Smooth muscle cell (in vitro differentiated cells): Measurements from ENCODE around the gene PTP4A2. TPM values are rescaled to one million over a fixed set of nuclear protein-coding genes. Genes with fewer than 3 reads are reported as not detected.

Source experiments
- DNase-seq: peaks from one replicate; lab custom pipeline; 2025; ENCODE audit not compliant: unreplicated experiment; lab: John Stamatoyannopoulos, UW
- H2AFZ ChIP-seq: fragments of 200-600 bp; sonication (generic); 2 replicates; pipeline ENCODE4 v1.6.0; 2016; ENCODE audit warnings: antibody characterized with exemption, low read depth, mild to moderate bottlenecking
- H3F3A ChIP-seq: fragments of 200-600 bp; sonication (generic); 2 replicates; pipeline ENCODE4 v1.6.0; 2017; ENCODE audit warnings: antibody characterized with exemption, low read depth
- H3K27ac ChIP-seq: fragments of 200-600 bp; sonication (generic); 2 replicates; pipeline ENCODE4 v1.5.1; 2016; ENCODE audit warnings: low read depth, mild to moderate bottlenecking
- H3K27me3 ChIP-seq: fragments of 200-600 bp; sonication (generic); 2 replicates; pipeline ENCODE4 v1.6.1; 2016; ENCODE audit warnings: low read depth, mild to moderate bottlenecking
- H3K36me3 ChIP-seq: fragments of 200-600 bp; sonication (generic); 2 replicates; pipeline ENCODE4 v1.5.1; 2016; ENCODE audit warnings: low read depth
- H3K4me1 ChIP-seq: fragments of 200-600 bp; sonication (generic); 2 replicates; pipeline ENCODE4 v1.5.1; 2016; ENCODE audit warnings: low read depth
- H3K4me2 ChIP-seq: fragments of 200-600 bp; sonication (generic); 2 replicates; pipeline ENCODE4 v1.6.0; 2016; ENCODE audit warnings: mild to moderate bottlenecking
- H3K4me3 ChIP-seq: fragments of 200-600 bp; sonication (generic); 2 replicates; pipeline ENCODE4 v1.5.1; 2016; ENCODE audit warnings: mild to moderate bottlenecking
- H3K79me2 ChIP-seq: fragments of 200-600 bp; sonication (generic); 2 replicates; pipeline ENCODE4 v1.6.0; 2016; ENCODE audit warnings: low read depth, mild to moderate bottlenecking
- H3K9ac ChIP-seq: fragments of 200-600 bp; sonication (generic); 2 replicates; pipeline ENCODE4 v1.6.0; 2016; ENCODE audit warnings: low read depth
- H3K9me3 ChIP-seq: fragments of 200-600 bp; sonication (generic); replicated peaks from 2 replicates; pipeline ENCODE4 v1.5.1; 2016; ENCODE audit warnings: low read depth
- H4K20me1 ChIP-seq: fragments of 200-600 bp; sonication (generic); 2 replicates; pipeline ENCODE4 v1.6.0; 2016; ENCODE audit warnings: low read depth
- WGBS: methylation state at CpG from one replicate; pipeline ENCODE4 v1.1.7; 2016; ENCODE audit warnings: low lambda C conversion rate; 5-methylcytosine and 5-hydroxymethylcytosine counted together
- polyA plus RNA-seq: library from polyadenylated mRNA; unstranded; fragments of >200 nt; fragmentation: Nextera tagmentation; extraction: Ambion mirVana; gene quantifications from 2 replicates; pipeline ENCODE4 v1.2.1, GENCODE V29; 2016
- total RNA-seq: library from RNA; depleted of rRNA; stranded (reverse); fragments of >200 nt; gene quantifications from 2 replicates; pipeline ENCODE4 v1.2.3, GENCODE V29; 2014
- TF ChIP-seq, protein P1 (sequence below): fragments of 200-600 bp; sonication (generic); IDR thresholded peaks from 2 replicates; pipeline ENCODE4 v1.5.1; 2017; ENCODE audit warnings: borderline replicate concordance, mild to moderate bottlenecking, antibody characterized with exemption; ENCODE audit not compliant: insufficient read depth, poor library complexity, severe bottlenecking

PTP4A2 gene
- total and polyA plus RNA-seq, 2 experiments from 2014 or later, result 334 to 460 TPM

DNA sequence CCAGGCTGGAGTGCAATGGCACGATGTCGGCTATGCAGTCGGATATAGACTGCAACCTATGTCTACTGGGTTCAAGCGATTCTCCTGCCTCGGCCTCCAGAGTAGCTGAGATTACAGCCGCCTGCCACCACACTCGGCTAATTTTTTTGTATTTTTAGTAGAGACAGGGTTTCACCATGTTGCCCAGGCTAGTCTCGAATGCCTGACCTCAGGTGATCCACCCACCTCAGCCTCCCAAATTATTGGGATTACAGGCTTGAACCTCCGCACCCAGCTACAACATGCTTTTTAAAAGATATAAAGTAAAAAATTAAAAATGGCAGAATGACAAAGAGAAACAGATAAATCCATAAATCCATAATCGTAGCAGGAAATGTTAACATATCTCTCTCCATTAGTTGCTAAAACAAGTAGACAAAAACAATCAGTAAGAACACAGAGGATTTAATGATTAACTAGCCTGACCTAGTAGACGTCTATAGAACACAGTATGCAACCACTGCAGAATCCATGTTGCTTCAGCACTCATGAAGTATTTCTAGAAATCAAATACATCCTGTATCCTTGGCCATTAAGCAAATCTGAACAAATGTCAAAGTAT lies 62.4 kb downstream of the PTP4A2 start:
- H3F3A ChIP-seq, result no peaks in the 10 kb centered on the region
- 95% methylated on average over 11 of the region's 11 CpGs for WGBS
- TF ChIP-seq, protein P1, sequence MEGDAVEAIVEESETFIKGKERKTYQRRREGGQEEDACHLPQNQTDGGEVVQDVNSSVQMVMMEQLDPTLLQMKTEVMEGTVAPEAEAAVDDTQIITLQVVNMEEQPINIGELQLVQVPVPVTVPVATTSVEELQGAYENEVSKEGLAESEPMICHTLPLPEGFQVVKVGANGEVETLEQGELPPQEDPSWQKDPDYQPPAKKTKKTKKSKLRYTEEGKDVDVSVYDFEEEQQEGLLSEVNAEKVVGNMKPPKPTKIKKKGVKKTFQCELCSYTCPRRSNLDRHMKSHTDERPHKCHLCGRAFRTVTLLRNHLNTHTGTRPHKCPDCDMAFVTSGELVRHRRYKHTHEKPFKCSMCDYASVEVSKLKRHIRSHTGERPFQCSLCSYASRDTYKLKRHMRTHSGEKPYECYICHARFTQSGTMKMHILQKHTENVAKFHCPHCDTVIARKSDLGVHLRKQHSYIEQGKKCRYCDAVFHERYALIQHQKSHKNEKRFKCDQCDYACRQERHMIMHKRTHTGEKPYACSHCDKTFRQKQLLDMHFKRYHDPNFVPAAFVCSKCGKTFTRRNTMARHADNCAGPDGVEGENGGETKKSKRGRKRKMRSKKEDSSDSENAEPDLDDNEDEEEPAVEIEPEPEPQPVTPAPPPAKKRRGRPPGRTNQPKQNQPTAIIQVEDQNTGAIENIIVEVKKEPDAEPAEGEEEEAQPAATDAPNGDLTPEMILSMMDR, result no peak
- H3K4me1 ChIP-seq, result no peaks in the 10 kb centered on the region
- H3K36me3 ChIP-seq, result no peaks in the 10 kb centered on the region
- no peak overlapping the region for H3K4me3 ChIP-seq
- no peaks in the 10 kb centered on the region for H4K20me1 ChIP-seq
- DNase-seq, result no peak
- H3K27ac ChIP-seq, result no peak overlapping the region
- H3K9ac ChIP-seq, result no peak overlapping the region
- H2AFZ ChIP-seq, result no peak overlapping the region
- no peaks in the 10 kb centered on the region for H3K79me2 ChIP-seq
- no peak overlapping the region for H3K4me2 ChIP-seq
- no peaks in the 10 kb centered on the region for H3K9me3 ChIP-seq
- H3K27me3 ChIP-seq, result no peaks in the 10 kb centered on the region

DNA sequence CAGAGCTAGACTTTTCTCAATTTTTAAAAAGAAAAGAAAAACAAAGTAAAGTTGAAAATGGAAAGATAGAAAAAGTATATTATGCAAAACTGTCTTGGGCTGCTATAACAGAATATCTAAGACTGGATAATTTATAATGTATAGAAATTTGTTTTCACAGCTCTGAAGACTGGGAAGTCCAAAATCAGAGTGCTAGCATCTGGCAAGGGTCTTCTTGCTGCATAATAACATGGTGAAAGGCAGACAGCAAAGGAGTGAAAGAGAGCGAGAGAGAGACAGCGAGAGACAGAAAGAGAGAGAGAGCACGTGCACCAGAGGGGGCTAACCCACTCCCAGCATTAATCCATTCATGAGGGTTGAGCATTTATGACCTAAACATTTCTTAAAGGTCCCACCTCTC lies 63.2 kb downstream of the PTP4A2 start:
- no peak overlapping the region for H2AFZ ChIP-seq
- H3K9me3 ChIP-seq, result no peaks in the 10 kb centered on the region
- no peak overlapping the region for H3K27ac ChIP-seq
- no peaks in the 10 kb centered on the region for H3K27me3 ChIP-seq
- no peak overlapping the region for H3K4me3 ChIP-seq
- TF ChIP-seq, protein P1, result no peak
- DNase-seq, result no peak
- H3K36me3 ChIP-seq, result no peaks in the 10 kb centered on the region
- no peaks in the 10 kb centered on the region for H3K79me2 ChIP-seq
- H4K20me1 ChIP-seq, result no peaks in the 10 kb centered on the region
- H3K4me2 ChIP-seq, result no peak overlapping the region
- WGBS, result 83% methylated on average over 3 of the region's 3 CpGs
- no peaks in the 10 kb centered on the region for H3F3A ChIP-seq
- H3K9ac ChIP-seq, result no peak overlapping the region
- no peaks in the 10 kb centered on the region for H3K4me1 ChIP-seq

DNA sequence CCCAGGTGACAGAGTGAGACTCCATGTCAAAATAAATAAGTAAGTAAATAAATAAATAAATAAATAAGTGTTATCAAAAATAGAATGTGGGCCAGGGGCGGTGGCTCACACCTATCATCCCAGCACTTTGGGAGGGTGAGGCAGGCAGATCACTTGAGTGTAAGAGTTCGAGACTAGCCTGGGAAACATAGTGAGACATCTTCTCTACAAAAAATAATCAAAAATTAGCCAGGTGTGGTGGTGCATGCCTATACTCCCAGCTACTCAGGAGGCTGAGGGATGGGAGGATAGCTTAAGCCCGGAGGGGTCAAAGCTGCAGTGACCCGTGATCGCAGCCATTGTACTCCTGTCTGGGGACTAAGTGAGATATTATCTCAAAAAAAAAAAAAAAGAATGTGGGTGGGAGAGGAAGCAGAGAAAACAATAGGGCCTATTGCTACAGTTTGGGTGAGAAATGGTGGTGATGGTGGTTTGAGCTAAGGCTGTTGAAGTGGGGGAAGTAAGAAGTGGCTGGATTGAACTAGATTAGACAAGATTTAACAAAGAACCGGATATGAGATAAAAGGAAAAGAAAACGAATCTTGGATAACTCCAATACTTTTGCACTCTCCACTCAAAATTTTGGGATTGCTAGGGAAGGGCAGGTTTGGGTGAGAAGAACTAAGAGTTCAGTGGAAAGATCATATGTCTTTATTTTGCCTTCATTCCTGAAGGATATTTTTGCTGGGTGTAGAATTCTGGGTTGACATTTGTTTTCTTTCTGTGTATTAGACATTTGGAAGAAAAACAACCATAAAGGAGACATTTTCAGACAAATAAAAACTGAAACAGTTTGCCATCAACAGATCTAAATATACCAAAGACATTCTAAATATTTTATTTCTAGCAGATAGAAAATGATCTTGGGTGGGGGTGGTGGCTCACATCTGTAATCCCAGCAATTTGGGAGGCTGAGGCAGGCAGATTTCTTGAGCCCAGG lies 65.2 kb downstream of the PTP4A2 start:
- Histone ChIP-seq H3K9ac (no peak overlapping the region), H3K36me3 (no peaks in the 10 kb centered on the region), H4K20me1 (no peaks in the 10 kb centered on the region), H3K4me2 (no peak overlapping the region), H3K4me3 (no peak overlapping the region), H3K27ac (no peak overlapping the region), H3K4me1 (no peaks in the 10 kb centered on the region), H3K79me2 (no peaks in the 10 kb centered on the region), H3F3A (no peaks in the 10 kb centered on the region), H2AFZ (no peak overlapping the region), H3K9me3 (no peaks in the 10 kb centered on the region), H3K27me3 (no peaks in the 10 kb centered on the region)
- no peak for DNase-seq
- TF ChIP-seq, protein P1, result no peak
- 86% methylated on average over 7 of the region's 7 CpGs for WGBS
